Keratinocyte (primary cell): ENCODE data around the gene DTWD2.

Source experiments
- CTCF ChIP-seq, 3 experiments: IDR thresholded peaks in 1 of 3; conservative IDR thresholded peaks in 1 of 3; optimal IDR thresholded peaks in 1 of 3; 2 replicates in 2 of 3; 3 replicates in 1 of 3; pipeline versions ENCODE3 to v1.5.1; 2011; ENCODE audit warnings: low read length in 3 of 3, mild to moderate bottlenecking in 3 of 3, moderate library complexity in 2 of 3, control low read depth in 1 of 3, inconsistent platforms in 1 of 3; ENCODE audit not compliant: insufficient read depth in 2 of 3; ENCODE audit errors: extremely low read depth in 1 of 3
- EZH2 ChIP-seq: IDR thresholded peaks from one replicate; pipeline ENCODE4 v1.6.1; 2012; ENCODE audit warnings: inconsistent platforms, mild to moderate bottlenecking, low read length, moderate library complexity

GRCh38 chr5:118834710-118835109 is 153.6 kb downstream of the DTWD2 start:
- TF ChIP-seq EZH2, result no peak
- TF ChIP-seq CTCF (optimal IDR thresholded peaks at IDR 0.05 in 1 of 3, IDR thresholded peaks at IDR 0.05 in 1 of 3, conservative IDR thresholded peaks at IDR 0.05 in 1 of 3; ENCODE audit: extremely low read depth in 1 of 3, insufficient read depth in 2 of 3, low read length in 3 of 3), result no peak
